ENCODE results near the gene CLCA2. TPM values are rescaled to one million over a fixed set of nuclear protein-coding genes. Genes with fewer than 3 reads are reported as not detected.

Gene CLCA2
- total RNA-seq, 4 donors from 2014 or later = 1.2 to 5.0 TPM; not detected in 2

DNA sequence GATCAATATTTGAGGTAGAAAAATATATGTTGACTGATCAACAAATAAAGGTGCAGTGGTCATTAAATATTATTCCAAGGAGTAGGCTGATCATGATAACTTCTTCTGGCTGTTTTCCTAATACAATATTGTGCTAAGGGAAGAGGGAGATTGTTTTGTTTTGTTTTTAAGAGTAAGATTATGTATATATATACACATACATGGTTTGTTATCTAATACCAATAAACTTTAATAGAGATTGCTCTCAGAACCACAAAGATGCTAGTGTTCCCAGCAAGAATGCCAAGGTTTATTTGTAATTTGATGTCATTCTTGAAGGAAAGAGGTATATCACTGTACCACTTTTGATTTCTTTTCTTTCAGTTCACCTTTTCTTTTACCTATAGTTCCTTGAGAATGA, 10.1 kb downstream of the CLCA2 start:
- TF ChIP-seq, protein P1, sequence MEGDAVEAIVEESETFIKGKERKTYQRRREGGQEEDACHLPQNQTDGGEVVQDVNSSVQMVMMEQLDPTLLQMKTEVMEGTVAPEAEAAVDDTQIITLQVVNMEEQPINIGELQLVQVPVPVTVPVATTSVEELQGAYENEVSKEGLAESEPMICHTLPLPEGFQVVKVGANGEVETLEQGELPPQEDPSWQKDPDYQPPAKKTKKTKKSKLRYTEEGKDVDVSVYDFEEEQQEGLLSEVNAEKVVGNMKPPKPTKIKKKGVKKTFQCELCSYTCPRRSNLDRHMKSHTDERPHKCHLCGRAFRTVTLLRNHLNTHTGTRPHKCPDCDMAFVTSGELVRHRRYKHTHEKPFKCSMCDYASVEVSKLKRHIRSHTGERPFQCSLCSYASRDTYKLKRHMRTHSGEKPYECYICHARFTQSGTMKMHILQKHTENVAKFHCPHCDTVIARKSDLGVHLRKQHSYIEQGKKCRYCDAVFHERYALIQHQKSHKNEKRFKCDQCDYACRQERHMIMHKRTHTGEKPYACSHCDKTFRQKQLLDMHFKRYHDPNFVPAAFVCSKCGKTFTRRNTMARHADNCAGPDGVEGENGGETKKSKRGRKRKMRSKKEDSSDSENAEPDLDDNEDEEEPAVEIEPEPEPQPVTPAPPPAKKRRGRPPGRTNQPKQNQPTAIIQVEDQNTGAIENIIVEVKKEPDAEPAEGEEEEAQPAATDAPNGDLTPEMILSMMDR (IDR thresholded peaks at IDR 0.05) = no peak
- no peak for TF ChIP-seq POLR2A (IDR thresholded peaks at IDR 0.05)
- Histone ChIP-seq H3K4me1 (peaks cover 0 to 7% (median 0%) of the 10 kb centered on the region in 4 donors), H3K9me3 (no peaks in the 10 kb centered on the region), H3K4me3 (no peak overlapping the region), H3K36me3 (no peaks in the 10 kb centered on the region), H3K27ac (no peak overlapping the region), H3K27me3 (no peaks in the 10 kb centered on the region)
- DNase-seq = no peak

DNA sequence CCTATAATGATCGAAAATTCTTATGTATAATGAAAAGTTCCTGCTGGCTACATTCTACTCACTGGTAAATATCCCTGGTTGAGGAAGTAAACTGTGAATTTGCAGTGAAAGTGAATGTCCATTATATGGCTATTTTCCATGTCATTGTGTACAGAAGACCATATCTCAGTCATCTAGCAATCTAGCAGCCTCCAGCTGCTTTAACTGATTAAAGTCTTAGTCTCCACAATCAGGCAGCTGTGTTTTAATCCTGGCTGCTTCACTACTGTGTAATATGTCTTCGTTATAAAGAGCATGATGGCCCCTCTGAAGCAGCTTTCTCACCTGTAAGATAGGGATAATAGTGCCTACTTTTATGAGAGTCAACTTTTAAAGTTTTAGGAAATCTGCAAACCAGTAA, 11.4 kb downstream of the CLCA2 start:
- no peak overlapping the region for H3K27ac ChIP-seq
- no peaks in the 10 kb centered on the region for H3K27me3 ChIP-seq
- TF ChIP-seq, protein P1 (IDR thresholded peaks at IDR 0.05) = no peak
- TF ChIP-seq POLR2A (IDR thresholded peaks at IDR 0.05) = no peak
- no peak for DNase-seq
- no peaks in the 10 kb centered on the region for H3K36me3 ChIP-seq
- peaks cover 0 to 2% (median 0%) of the 10 kb centered on the region in 4 donors for H3K4me1 ChIP-seq
- no peak overlapping the region for H3K4me3 ChIP-seq
- H3K9me3 ChIP-seq = no peaks in the 10 kb centered on the region

DNA sequence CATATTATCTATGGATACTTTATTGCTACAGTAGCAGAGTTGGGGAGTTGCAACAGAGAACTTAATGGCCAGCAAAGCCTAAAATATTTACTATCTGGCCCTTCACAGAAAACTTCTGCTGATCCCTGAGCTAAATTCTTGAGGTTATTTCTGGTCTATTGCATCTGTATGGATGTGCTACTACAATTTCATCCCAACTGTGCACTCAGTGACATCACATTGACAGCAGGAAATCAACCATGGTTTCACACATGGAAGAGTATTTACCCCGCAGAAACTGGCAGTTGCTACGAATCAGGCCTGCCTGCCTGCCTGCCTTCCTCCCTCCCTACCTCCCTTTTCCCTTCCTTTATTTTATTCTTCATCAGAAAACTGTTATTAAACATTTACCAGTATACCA, 12.1 kb downstream of the CLCA2 start:
- H3K4me1 ChIP-seq = no peaks in the 10 kb centered on the region
- no peaks in the 10 kb centered on the region for H3K27me3 ChIP-seq
- TF ChIP-seq, protein P1 (IDR thresholded peaks at IDR 0.05) = no peak
- no peak for TF ChIP-seq POLR2A (IDR thresholded peaks at IDR 0.05)
- no peak overlapping the region for H3K27ac ChIP-seq
- no peaks in the 10 kb centered on the region for H3K36me3 ChIP-seq
- no peak for DNase-seq
- H3K9me3 ChIP-seq = no peaks in the 10 kb centered on the region
- no peak overlapping the region for H3K4me3 ChIP-seq

DNA sequence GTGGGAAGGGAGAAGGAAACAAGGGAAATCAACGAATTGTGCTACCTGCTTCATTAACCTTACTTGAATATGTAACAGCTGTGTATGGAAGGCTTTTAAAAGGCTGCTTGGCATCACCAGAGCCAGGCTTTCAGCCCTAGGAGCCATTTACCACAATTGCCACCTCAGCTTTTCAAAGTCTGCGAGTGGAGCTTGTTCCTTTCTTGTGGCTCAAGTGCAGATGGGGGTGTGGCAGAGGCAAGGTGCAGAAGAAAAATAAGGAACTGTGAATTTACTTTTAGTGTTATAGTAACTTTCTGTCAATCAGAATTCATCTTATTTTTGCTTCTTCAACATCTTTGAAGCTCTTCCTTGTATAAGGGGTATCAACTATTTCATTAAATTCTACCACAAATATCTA, 17.6 kb downstream of the CLCA2 start:
- TF ChIP-seq, protein P1 (IDR thresholded peaks at IDR 0.05) = no peak
- TF ChIP-seq POLR2A (IDR thresholded peaks at IDR 0.05) = no peak
- no peak overlapping the region for H3K27ac ChIP-seq
- no peak for DNase-seq
- no peaks in the 10 kb centered on the region for H3K4me1 ChIP-seq
- no peak overlapping the region for H3K4me3 ChIP-seq
- H3K9me3 ChIP-seq = no peaks in the 10 kb centered on the region
- no peaks in the 10 kb centered on the region for H3K27me3 ChIP-seq
- no peaks in the 10 kb centered on the region for H3K36me3 ChIP-seq

DNA sequence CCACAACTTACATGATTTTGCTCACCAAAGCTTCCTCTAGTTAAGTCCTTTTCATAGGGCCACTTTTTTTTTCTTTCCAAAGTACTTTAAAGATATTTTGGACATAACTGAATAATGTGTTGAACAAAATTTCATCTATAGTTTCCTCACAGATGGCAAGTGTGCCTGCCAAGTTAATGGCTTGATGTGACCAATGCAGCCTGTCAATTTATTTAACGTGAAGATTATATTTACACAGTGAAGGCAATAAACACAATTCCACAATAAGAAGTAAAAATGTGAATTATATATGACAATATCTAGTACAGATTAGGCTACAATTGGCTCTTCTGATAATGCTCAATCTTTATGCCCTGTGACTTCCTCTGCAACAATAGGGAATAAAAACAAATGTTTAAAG, 18.0 kb downstream of the CLCA2 start:
- Histone ChIP-seq H3K27ac (no peak overlapping the region), H3K27me3 (no peaks in the 10 kb centered on the region)

More for the DNA sequence above, 18.0 kb downstream of the CLCA2 start:
- no peaks in the 10 kb centered on the region for H3K9me3 ChIP-seq
- no peak overlapping the region for H3K4me3 ChIP-seq
- DNase-seq = no peak
- TF ChIP-seq, protein P1 (IDR thresholded peaks at IDR 0.05) = no peak
- TF ChIP-seq POLR2A (IDR thresholded peaks at IDR 0.05) = no peak
- no peaks in the 10 kb centered on the region for H3K36me3 ChIP-seq
- no peaks in the 10 kb centered on the region for H3K4me1 ChIP-seq

Measured in Peyer's patch (tissue), 4 donors.